Measurements from ENCODE around the gene MOSMO. TPM values are rescaled to one million over a fixed set of nuclear protein-coding genes. Genes with fewer than 3 reads are reported as not detected.

Gene MOSMO
- total and polyA plus RNA-seq, 9 of the 15 experiments (the other 6 are each of a cell fraction or from before 2014, with no cell fraction given): 1.9 to 13.3 (median 7.7) TPM

- no peak for TF ChIP-seq ZNF766 (CRISPR knock-in tag; conservative IDR thresholded peaks at IDR 0.05)
- TF ChIP-seq HNRNPL (IDR thresholded peaks at IDR 0.05; ENCODE audit: low read depth, low read length): no peak
Observed at GRCh38 chr16:22081050-22081449, 73.1 kb downstream of the MOSMO start (continued).

GRCh38 chr16:22086440-22086839 is 78.5 kb downstream of the MOSMO start:
- no peaks in the 10 kb centered on the region; a peak in 2 of 5 replicates for H3K4me1 ChIP-seq (replicated peaks in 1 of 2; ENCODE audit: control insufficient read depth in 2 of 2, insufficient read depth in 2 of 2, low read length in 2 of 2)
- no TSS peak for BruUV-seq (replicated peaks)
- ATAC-seq (no peak), FAIRE-seq (no peak), DNase-seq (ENCODE audit: extremely low read depth in 1 of 4, low spot score in 3 of 4) (no peak)
- no peaks in the 10 kb centered on the region for H4K20me1 ChIP-seq (replicated peaks; ENCODE audit: control insufficient read depth, insufficient read depth, low read length)
- WGBS (ENCODE audit: insufficient coverage, low coverage, missing lambda C conversion rate): 52% methylated on average over 1 of the region's 1 CpG
- TF ChIP-seq RBM25 (IDR thresholded peaks at IDR 0.05; ENCODE audit: low read depth, low read length, severe bottlenecking) (peak; percentile 62), TRIM25 (IDR thresholded peaks at IDR 0.05; ENCODE audit: borderline replicate concordance) (no peak)
- ChIA-PET POLR2A (no interaction called here), CTCF (ENCODE audit: low intra/inter-chr PET ratio) (no interaction called here)
- H3K4me2 ChIP-seq (ENCODE audit: insufficient read depth, low read length): no peak overlapping the region
- in situ Hi-C loops (cut with MboI): no loop called here
- H3K27me3 ChIP-seq (ENCODE audit: control insufficient read depth in 2 of 2, insufficient read depth in 2 of 2, low read length in 2 of 2): no peaks in the 10 kb centered on the region; a peak in 1 of 5 replicates
- no peak overlapping the region for H3K27ac ChIP-seq (ENCODE audit: extremely low read depth, low read depth, low read length)
- H3K4me3 ChIP-seq: no peak overlapping the region
- H3K9ac ChIP-seq (ENCODE audit: insufficient read depth in 1 of 2, low read depth in 2 of 2, low read length in 2 of 2): no peak overlapping the region
- no peaks in the 10 kb centered on the region for H3K9me3 ChIP-seq (replicated peaks; ENCODE audit: control insufficient read depth, insufficient read depth, low read depth, low read length)
- no peaks in the 10 kb centered on the region for H3K36me3 ChIP-seq (ENCODE audit: control insufficient read depth, insufficient read depth, low read length)
- no peak overlapping the region for H2AFZ ChIP-seq (ENCODE audit: low read depth, low read length)
- H3K79me2 ChIP-seq (ENCODE audit: control insufficient read depth, insufficient read depth, low read length): no peaks in the 10 kb centered on the region
- no peaks in the 10 kb centered on the region for H3K9me1 ChIP-seq (ENCODE audit: control insufficient read depth, insufficient read depth, low read length)
- intact Hi-C loops (cut with micrococcal nuclease): no loop called here
